ENCODE data around the gene FOXD3. TPM values are rescaled to one million over a fixed set of nuclear protein-coding genes. Genes with fewer than 3 reads are reported as not detected.

Gene FOXD3
- total RNA-seq, 2 donors from 2014 or later, result 0.48 to 1.1 TPM

DNA sequence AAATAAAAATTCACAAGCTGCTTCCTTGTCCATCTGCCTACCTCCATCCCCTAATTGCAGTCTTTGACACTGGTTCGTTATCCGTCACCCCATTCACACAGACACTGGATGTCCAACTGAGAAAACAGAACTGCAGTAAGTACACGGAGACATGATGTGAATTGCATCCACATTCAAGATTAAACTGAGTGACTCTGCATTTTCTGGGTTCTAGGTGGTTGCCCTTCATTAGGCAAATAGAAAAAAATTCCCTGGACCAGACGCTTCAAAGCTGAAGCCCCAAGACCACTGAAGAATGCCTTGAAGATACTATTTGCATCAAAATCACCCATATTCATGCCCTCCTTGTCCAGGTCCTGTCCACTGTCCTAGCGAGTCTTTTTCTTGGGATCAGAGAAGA is 37.2 kb downstream of the FOXD3 start:
- TF ChIP-seq CTCF (IDR thresholded peaks at IDR 0.05), result no peak
- Histone ChIP-seq H3K36me3 (no peaks in the 10 kb centered on the region), H3K27me3 (no peaks in the 10 kb centered on the region), H3K9me3 (no peaks in the 10 kb centered on the region), H3K4me3 (no peak overlapping the region), H3K27ac (no peak overlapping the region), H3K4me1 (no peaks in the 10 kb centered on the region)
- DNase-seq (ENCODE audit: low spot score), result no peak

DNA sequence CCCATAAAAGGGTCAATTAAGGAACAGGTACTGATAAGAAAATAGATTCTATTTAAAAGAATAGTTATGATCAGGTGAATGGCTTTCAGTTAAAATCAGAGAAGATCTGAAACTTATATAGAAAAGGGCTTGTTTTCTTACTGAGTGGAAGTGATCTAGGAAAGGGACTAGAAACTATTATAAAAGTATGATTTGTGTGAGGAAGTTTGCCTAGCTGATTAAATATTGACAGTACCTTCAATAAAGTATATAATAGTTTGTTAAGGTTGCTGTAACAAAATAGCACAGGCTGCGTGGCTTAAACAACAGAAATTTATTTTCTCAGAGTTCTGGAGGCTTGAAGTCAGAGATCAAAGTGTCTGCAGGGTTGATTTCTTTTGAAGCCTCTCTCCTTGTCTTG is 39.7 kb downstream of the FOXD3 start:
- DNase-seq (ENCODE audit: low spot score), result no peak
- Histone ChIP-seq H3K4me1 (no peaks in the 10 kb centered on the region), H3K4me3 (no peak overlapping the region), H3K27me3 (no peaks in the 10 kb centered on the region), H3K36me3 (no peaks in the 10 kb centered on the region), H3K27ac (no peak overlapping the region), H3K9me3 (no peaks in the 10 kb centered on the region)
- TF ChIP-seq CTCF (IDR thresholded peaks at IDR 0.05), result no peak

- H3K27me3 ChIP-seq, result no peaks in the 10 kb centered on the region
- no peak overlapping the region for H3K4me3 ChIP-seq
- no peaks in the 10 kb centered on the region for H3K36me3 ChIP-seq
- no peak for DNase-seq (ENCODE audit: low spot score)
- TF ChIP-seq CTCF (IDR thresholded peaks at IDR 0.05), result no peak
- no peak overlapping the region for H3K27ac ChIP-seq
- no peaks in the 10 kb centered on the region for H3K9me3 ChIP-seq
- H3K4me1 ChIP-seq, result no peaks in the 10 kb centered on the region
These were observed 40.2 kb downstream of the FOXD3 start for GRCh38 chr1:63362578-63362977.

DNA sequence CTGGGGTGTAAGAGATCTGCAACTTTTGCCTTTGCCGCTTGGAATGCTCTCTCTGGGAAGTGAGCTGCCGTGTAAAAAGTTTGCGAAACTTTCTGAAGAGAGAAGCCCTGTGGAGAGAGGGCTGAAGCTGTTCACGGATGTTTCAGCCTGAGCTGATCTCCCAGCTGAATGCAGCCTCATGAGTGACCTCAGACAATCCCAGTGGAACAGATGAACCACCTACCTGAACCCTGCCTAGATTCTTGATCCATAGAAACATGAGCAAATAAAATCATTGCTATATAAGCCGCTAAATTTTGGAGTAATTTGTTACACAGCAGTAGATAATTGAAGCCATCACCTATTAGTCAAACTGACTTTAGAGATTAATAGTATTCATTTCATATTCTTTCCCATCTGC is 40.6 kb downstream of the FOXD3 start:
- H3K9me3 ChIP-seq, result no peaks in the 10 kb centered on the region
- no peak for TF ChIP-seq CTCF (IDR thresholded peaks at IDR 0.05)
- peaks cover 0 to 1% of the 10 kb centered on the region in 2 donors for H3K4me1 ChIP-seq
- no peaks in the 10 kb centered on the region for H3K27me3 ChIP-seq
- no peak overlapping the region for H3K4me3 ChIP-seq
- no peak for DNase-seq (ENCODE audit: low spot score)
- H3K36me3 ChIP-seq, result no peaks in the 10 kb centered on the region
- no peak overlapping the region for H3K27ac ChIP-seq

DNA sequence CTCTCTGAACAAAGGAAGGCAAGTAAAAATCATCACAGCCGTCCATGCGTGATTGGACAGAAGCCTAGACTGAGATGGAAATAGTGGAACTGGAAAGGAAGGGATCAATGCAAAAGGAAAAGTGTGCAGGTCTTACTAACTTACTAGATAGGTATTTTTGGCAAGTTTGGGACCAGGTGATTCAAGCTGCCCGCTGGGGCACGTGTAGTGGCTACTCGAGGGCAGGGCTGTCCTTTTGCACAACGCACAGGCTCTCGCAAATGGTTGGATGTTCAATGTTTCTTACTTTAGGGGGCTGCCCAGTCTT is 44.5 kb downstream of the FOXD3 start:
- H3K4me1 ChIP-seq, result peaks cover 0 to 7% of the 10 kb centered on the region in 2 donors
- peak overlapping the region; percentile 81 to 84 for H3K27ac ChIP-seq
- no peak for TF ChIP-seq CTCF (IDR thresholded peaks at IDR 0.05)
- peak overlapping the region; percentile 75 to 86 for H3K4me3 ChIP-seq
- H3K9me3 ChIP-seq, result no peaks in the 10 kb centered on the region
- DNase-seq (ENCODE audit: low spot score), result no peak
- H3K36me3 ChIP-seq, result peaks cover 9% of the 10 kb centered on the region
- H3K27me3 ChIP-seq, result no peaks in the 10 kb centered on the region

DNA sequence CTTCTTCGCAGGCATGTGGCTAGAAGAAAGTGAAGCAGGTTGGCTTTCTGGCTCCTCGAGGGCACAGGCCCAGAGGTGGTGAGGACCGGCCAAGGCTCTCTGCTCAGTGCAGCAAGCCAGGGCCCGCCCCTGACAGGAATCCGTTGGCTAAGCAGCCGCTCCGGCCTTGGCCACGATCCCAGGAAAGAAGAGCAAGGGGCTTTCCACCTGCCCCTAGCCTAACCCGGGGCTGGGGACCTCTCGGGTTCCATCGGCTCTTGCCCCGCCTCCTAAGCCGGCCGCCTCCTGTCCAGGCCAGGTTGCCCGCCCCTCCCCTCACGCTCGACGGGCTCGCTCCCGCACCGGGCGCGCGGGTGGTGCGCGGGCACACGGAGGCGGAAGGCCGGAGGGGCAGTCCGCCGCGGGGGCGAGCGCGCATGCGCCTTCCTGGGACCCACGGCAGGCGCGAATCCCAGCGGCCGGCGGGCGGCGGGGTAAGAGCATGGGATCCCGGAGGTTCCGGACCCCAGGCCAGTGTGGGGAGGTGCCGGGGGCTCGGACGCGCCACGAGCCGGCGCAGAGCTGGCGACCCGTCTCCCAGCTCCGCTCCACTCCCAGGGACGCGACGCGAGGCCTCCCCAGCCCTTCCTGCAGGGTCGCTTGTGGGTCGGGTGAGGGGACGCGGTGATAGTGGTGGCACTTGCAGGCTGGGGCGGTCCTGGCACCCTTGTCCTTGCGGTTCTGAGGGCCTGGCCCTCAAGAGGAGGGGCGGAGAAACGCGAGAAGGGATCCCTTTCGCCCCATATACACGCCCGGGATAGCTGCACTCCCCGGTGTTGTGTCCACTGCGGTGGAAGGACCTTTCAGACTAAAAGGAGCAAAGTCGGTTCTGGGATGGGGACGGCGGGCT is 45.1 kb downstream of the FOXD3 start, which contains the start of gene ALG6:
TSS of gene ALG6 (plus strand) at position 413 of the 889 bp plus-strand sequence. CDS start 3,351 bp downstream, outside the sequence.
- Histone ChIP-seq H3K36me3 (peaks cover 9% of the 10 kb centered on the region), H3K4me3 (peak within 1 kb of the TSS; percentile 75 to 86)
- TF ChIP-seq CTCF (IDR thresholded peaks at IDR 0.05), result peak in 1 of 2 donors; percentile 44

More for the DNA sequence above, 45.1 kb downstream of the FOXD3 start, which contains the start of gene ALG6:
- Histone ChIP-seq H3K4me1 (peaks cover 0 to 7% of the 10 kb centered on the region in 2 donors), H3K27me3 (no peaks in the 10 kb centered on the region), H3K9me3 (no peaks in the 10 kb centered on the region), H3K27ac (peak within 1 kb of the TSS; percentile 81 to 84)
- peak; percentile 83 for DNase-seq (ENCODE audit: low spot score)
